ENCODE results near the gene TMEM59L. TPM values are rescaled to one million over a fixed set of nuclear protein-coding genes. Genes with fewer than 3 reads are reported as not detected.
A peak's percentile ranks its signal among the peaks of the same experiment; 100 is the strongest.
"Not testable (repeated sequence)": the region's sequence is repeated elsewhere in the genome, so short reads cannot be mapped to it uniquely, and the experiment has no call there.

Gene TMEM59L
- total RNA-seq (ENCODE audit: insufficient read depth, low replicate concordance), result 6.3 TPM

DNA sequence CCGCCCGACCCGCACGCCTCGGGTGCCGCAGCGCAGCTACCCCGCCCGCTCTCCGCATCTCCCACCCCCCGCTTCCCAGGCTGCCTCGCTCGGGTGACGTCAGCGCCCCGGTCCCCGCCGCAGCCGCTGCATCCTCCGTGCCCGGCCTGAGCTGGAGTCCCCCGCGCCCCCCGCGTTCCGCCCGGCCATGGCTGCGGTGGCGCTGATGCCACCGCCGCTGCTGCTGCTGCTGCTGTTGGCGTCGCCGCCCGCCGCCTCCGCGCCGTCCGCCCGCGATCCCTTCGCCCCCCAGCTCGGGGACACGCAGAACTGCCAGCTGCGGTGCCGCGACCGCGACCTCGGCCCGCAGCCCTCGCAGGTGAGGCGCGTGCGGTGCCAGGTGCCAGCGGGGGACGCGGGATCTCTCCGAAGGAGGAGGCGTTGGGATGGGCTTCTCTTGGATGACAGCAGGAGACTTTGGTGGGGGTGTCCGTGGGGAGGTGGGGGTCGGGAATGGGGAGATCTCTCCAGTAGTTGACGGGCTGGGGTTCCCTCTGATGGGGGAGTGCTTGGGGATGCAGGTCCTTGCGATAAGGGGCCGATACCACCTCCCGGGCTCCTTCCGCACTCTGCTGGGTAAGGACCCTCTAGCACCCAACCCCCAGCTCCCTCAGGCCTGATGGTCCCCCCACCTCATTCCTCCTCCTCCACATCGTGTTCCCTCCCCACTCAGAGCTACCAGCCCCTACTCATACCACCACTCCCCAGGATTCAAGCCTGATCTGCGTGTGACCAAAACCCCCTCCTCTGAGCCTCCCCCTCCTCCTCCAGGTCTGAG lies at the start of gene TMEM59L:
TMEM59L (plus strand) TSS at position 99 of the 817 bp plus-strand sequence; CDS start at position 188, 89 bp downstream.
- no peak for DNase-seq (ENCODE audit: low spot score)

- DNase-seq (ENCODE audit: low spot score), result no peak
These were observed 45.7 kb upstream of the TMEM59L start for GRCh38 chr19:18566953-18567352.

DNA sequence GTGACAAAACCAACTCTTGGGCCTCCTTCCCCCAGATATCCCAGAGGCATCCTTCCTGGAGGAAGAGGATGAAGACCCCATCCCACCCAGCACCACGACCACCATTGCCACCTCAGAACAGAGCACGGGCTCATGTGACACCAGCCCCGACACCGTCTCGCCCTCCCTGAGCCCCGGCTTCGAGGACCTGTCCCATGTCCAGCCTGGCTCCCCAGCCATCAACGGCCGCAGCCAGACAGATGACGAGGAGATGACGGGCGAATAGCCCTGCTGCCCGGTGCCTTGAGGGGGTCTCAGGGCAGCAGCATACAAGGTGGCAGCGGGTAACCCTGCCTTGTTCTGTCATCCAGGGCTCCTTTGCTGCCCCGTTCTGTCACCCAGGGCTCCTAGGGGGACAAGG lies 44.3 kb upstream of the TMEM59L start:
- DNase-seq (ENCODE audit: low spot score), result no peak

GRCh38 chr19:18571564-18572344 lies 40.9 kb upstream of the TMEM59L start, which contains the start of gene UBA52:
UBA52 (plus strand) TSS chr19:18571857; CDS start chr19:18573301, 1,444 bp downstream.
- peak; percentile 98 for DNase-seq (ENCODE audit: low spot score)

- DNase-seq (ENCODE audit: low spot score), result no peak
These were observed 37.9 kb upstream of the TMEM59L start for GRCh38 chr19:18574691-18575291.

GRCh38 chr19:18576383-18576782 lies 36.3 kb upstream of the TMEM59L start:
- DNase-seq (ENCODE audit: low spot score), result no peak

DNA sequence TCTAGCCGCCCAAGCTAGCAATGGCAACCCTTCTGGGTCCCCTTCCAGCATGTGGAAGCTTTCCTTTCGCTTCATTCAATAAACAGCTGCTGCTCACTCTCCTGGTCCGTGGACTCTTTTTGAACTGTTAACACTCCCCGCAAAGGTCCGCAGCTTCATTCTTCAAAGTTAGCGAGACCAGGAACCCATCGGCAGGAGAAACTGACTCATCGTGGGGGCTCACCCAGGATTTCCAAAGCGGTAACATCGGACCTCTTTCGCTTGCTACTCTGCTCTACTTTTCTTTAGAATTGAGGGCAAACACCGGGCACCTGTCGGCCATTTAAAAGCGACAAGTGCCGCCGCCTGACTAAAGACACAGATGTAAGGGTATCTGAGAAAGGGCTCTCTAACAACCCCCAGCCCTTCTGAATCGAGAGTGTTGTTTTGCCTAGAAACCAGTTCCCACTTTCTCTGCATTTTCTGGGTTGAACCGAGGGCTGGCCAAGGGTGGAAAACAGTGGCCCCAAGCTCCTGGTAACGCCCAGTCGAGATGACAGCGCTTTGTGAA lies 35.2 kb upstream of the TMEM59L start:
- no peak for DNase-seq (ENCODE audit: low spot score)

DNA sequence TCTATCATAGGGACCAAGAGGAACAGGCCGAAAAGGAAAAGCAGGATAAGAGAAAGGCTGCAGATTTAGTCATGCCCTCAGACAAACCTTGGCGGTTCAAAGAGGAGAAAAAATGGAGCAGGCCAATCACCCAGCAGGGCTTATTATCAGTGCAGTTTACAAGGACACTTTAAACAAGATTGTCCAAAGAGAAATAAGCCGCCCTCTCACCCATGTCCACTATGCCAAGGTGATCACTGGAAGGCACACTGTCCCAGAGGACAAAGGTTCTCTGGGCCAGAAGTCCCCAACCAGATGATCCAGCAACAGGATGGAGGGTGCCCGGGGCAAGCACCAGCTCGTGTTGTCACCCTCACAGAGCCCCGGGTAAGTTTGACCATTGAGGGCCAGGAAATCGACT lies 32.4 kb upstream of the TMEM59L start:
- DNase-seq (ENCODE audit: low spot score), result no peak

GRCh38 chr19:18586306-18586705 lies 26.4 kb upstream of the TMEM59L start:
- DNase-seq (ENCODE audit: low spot score), result no peak

GRCh38 chr19:18587561-18587960 lies 25.1 kb upstream of the TMEM59L start:
- no peak for DNase-seq (ENCODE audit: low spot score)

DNA sequence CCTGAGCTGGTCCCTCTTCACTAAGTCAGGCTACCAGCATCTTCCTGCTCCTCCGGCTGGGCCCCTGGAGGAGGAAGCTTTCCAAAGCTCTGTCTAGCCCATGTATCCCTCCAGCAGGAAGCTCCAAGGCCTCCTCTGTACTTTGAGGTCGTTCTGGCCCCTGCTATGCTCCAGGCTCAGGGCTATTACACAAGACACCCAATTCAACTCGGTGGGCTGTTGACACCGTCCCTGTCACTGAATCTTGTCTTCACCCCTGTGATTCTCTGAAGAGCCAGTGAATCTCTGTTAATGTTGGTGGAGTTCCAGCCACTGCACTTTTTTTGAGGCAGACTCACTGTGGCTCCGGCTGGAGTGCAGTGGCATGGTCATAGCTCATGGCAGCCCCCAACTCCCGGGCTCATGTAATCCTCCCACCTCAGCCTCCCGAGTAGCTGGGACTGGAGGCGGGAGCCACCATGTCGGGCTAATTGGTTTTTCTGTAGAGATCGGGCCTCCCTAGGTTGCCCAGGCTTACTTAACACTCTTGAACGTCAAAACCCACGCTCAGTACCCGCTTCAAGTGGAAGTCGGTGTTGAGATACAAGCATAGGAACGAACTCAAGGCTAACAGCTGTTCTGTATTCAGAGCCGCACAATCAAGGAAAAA lies 24.6 kb upstream of the TMEM59L start:
- DNase-seq (ENCODE audit: low spot score), result no peak

DNA sequence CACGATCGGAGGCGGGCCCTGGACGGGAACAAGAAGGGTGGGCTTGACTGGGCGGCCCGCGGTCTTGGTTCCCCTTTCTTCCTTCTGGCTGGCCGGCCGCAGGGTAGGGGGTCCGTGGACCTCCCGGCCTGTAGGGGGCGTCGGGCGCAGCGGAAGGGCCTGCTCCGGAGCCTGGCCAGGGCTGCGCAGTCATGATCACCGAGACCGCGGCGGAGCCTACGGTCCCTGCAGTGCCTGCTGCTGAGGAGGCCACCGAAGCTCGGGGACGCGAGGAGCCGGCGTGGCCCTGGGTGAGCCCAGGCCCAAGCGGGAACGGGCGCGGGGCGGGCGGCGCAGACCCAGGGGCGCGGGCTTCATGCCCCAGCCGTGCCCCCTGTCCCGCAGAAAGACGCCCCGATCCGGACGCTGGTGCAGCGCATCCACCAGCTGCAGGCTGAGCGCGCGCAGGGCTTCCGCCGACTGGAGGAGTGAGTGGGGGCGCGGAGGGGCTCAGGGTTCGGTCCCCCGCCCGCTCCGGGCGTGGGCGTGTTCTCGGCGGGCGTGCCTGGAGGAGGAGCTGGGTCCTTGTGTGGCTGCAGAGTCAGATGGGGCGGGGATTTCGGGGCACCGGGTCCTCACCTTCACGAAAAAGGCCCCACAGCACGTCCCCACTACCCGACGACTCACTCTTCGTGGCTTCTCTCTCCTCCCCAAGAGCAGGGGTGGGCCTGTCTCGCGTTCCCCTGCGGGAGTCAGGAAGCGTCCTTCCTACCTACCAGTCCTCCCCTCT lies 23.9 kb upstream of the TMEM59L start, which contains the start of gene REX1BD:
REX1BD (plus strand) TSS at position 188 of the 769 bp plus-strand sequence; CDS start at position 192, 4 bp downstream.
- peak; percentile 87 for DNase-seq (ENCODE audit: low spot score)

DNA sequence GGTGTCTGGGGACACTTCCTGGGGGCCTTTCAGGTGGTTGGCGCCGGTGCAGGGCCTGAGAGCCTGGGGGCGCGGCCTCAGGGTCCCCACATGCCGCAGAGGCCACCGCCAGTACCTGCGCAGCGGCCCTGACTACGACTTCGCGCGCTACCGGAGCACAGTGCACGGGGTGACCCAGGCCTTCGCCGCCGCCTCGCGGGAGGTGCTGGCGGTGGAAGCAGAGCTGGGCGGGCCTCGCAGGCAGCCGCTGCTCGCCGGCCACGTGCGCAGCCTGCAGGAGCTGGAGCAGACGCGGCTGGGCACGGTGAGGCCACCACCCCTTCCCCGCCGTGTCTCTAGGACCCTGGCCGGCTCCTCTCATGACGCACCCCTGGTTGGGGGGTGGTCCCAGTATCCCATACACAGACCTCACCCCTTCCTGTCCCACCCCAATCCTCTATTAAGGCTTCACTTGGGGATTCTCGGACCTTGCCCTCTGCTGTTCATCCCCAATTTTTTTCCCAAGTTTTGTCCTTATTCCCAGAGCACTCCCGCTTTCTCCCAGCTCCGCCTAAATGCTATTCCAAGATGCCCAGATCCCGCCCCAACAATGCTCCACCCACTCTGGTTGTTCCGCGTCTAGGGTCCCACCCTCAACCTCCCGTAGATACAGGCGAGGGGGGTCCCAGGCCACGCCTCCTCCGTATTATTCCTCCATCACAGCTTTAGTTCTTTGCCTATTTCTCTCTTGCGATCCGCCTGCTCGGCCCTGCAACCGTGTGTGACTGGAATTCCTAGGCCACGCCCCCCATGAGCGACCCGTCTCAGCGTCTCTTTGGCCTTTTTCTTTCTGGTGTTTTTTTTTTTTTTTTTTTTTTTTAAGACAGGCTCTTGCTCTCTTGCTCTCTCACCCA lies 23.0 kb upstream of the TMEM59L start:
- peak; percentile 70 for DNase-seq (ENCODE audit: low spot score)

- DNase-seq (ENCODE audit: low spot score), result peak; percentile 82
These were observed 22.1 kb upstream of the TMEM59L start for GRCh38 chr19:18590273-18591272.

DNA sequence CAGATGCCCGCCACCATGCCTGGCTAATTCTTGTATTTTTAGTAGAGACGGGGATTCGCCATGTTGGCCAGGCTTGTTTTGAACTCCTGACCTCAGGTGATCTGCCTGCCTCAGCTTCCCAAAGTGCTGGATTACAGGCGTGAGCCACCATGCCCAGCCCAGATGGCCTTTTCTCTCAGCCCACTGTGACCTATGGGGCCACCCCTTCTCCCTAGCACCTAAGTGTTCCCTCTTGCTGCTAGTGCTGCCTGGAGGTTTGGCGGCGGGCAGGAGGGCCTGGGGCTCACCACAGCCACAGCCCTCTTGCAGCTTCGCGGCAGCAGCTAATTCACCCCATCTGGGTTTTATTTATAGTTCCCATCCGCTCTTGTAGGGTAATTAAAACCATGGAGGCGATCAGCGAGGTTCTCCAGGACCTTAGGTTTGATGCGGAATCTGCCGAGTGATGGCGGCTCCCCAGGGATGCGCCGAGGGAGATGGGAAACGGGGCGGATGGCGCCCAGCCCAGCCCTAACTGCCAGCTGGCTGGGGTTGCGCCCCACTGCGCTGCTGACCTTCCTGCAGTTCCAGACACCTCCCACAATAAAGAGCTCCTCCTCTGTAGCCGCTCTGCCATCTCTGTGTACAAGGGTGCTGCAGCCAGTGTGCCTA lies 20.8 kb upstream of the TMEM59L start:
- DNase-seq (ENCODE audit: low spot score), result no peak

- DNase-seq (ENCODE audit: low spot score), result not testable (repeated sequence)
These were observed 19.9 kb upstream of the TMEM59L start for GRCh38 chr19:18592732-18593131.

DNA sequence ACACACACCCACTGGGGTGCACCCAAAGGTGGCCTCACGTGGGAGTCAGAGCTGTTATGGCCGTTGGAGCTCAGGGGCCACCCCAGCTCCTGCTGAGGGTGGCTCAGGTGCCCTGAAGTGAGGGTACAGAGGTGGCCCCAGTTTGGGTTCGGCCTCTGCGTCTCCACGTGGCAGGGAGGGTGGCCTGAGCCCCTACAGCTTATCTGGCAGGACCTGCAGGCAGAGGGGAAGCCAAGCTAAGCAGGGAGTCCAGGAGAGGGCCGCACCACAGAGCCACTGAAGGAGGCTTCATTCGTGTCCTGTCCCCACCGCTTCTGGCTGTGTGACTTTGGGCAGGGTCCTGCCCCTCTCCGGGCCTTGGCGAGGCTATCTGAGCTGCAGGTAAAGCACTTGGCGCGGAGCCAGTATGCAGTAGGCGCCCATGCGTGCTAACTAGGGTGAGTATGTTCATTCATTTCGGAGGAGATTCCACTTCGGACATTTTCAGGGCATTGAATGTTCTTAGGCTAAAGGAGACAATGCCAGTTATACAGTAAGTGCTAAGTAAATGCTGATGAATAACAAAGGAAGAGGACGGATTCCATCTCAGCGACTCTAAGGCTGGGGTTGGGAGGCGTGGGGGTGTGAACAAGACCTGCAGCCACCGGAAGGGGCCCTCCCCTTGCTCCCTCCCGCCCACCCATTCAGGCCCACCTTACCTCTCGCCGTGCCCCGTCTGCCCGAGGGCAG lies 19.1 kb upstream of the TMEM59L start:
- no peak for DNase-seq (ENCODE audit: low spot score)

Measured in umbilical cord (tissue), 2 donors.